ENCODE data around the gene BMP7. TPM values are rescaled to one million over a fixed set of nuclear protein-coding genes. Genes with fewer than 3 reads are reported as not detected.

BMP7 gene
- total and polyA plus RNA-seq, 2 of the 13 experiments (the other 11 are each of a cell fraction or from before 2014, with no cell fraction given): not detected

- TF ChIP-seq NFKB2 (CRISPR knock-in tag; IDR thresholded peaks at IDR 0.05; ENCODE audit: borderline replicate concordance): no peak
- no peak for TF ChIP-seq ARNT2 (CRISPR knock-in tag; IDR thresholded peaks at IDR 0.05; ENCODE audit: low read depth)
- TF ChIP-seq HOXA5 (CRISPR knock-in tag; IDR thresholded peaks at IDR 0.05): peak; percentile 85; the same call in 1 of the 2 replicates
- TF ChIP-seq PAF1 (CRISPR knock-in tag; IDR thresholded peaks at IDR 0.05): no peak
- no peak for TF ChIP-seq TERF1 (CRISPR knock-in tag; IDR thresholded peaks at IDR 0.05)
- TF ChIP-seq BRCA1 (CRISPR knock-in tag; IDR thresholded peaks at IDR 0.05): 0 out of 2 replicates have a peak, but pooled peaks have one; percentile 92
- 0 out of 2 replicates have a peak, but pooled peaks have one; percentile 62 for TF ChIP-seq MXD4 (CRISPR knock-in tag; IDR thresholded peaks at IDR 0.05)
- TF ChIP-seq PREB (CRISPR knock-in tag; IDR thresholded peaks at IDR 0.05): no peak
- TF ChIP-seq KLF9 (CRISPR knock-in tag; IDR thresholded peaks at IDR 0.05; ENCODE audit: low read depth): no peak
- no peak for TF ChIP-seq DMTF1 (CRISPR knock-in tag; IDR thresholded peaks at IDR 0.05)
- no peak for TF ChIP-seq SMAD9 (CRISPR knock-in tag; IDR thresholded peaks at IDR 0.05)
- TF ChIP-seq GABPB1 (CRISPR knock-in tag; IDR thresholded peaks at IDR 0.05): peak; percentile 65
- TF ChIP-seq RFX1 (IDR thresholded peaks at IDR 0.05): no peak
- no peak for TF ChIP-seq XBP1 (CRISPR knock-in tag; IDR thresholded peaks at IDR 0.05)
- TF ChIP-seq NR1H2 (CRISPR knock-in tag; IDR thresholded peaks at IDR 0.05; ENCODE audit: borderline replicate concordance, low read depth): no peak
- TF ChIP-seq ZNF567 (CRISPR knock-in tag; IDR thresholded peaks at IDR 0.05; ENCODE audit: borderline replicate concordance): 0 out of 2 replicates have a peak, but pooled peaks have one; percentile 24
- TF ChIP-seq AGO1 (IDR thresholded peaks at IDR 0.05; ENCODE audit: low read depth, low read length, poor library complexity, severe bottlenecking): no peak
- TF ChIP-seq CREB3 (CRISPR knock-in tag; IDR thresholded peaks at IDR 0.05): no peak
- no peak for TF ChIP-seq SUZ12 (IDR thresholded peaks at IDR 0.05; ENCODE audit: low read depth, low read length)
- no peak for TF ChIP-seq ZNF616 (CRISPR knock-in tag; IDR thresholded peaks at IDR 0.05; ENCODE audit: low read depth)
- peak; percentile 92 for TF ChIP-seq PAXIP1 (CRISPR knock-in tag; conservative IDR thresholded peaks at IDR 0.05)
- TF ChIP-seq KLF12 (CRISPR knock-in tag; IDR thresholded peaks at IDR 0.05; ENCODE audit: borderline replicate concordance): no peak
These were observed 136.2 kb downstream of the BMP7 start (continued) for GRCh38 chr20:57130160-57130772.
